Uterus (tissue), 4 donors: ENCODE measurements around the gene CDH4. TPM values are rescaled to one million over a fixed set of nuclear protein-coding genes. Genes with fewer than 3 reads are reported as not detected.

ENCODE experiments used
- DNase-seq, 2 donors: peaks; one replicate each; pipeline ENCODE4 v3.0.0-alpha.2; 2019 to 2020
- H3K27ac ChIP-seq, 2 donors: fragments of 200-600 bp; sonication (generic); 1 replicate in 1 of 2; 2 replicates in 1 of 2; pipeline ENCODE4 v1.5.1; 2016 to 2018
- H3K27me3 ChIP-seq, 2 donors: fragments of 200-600 bp; sonication (generic); one replicate each; pipeline ENCODE4 v1.5.1; 2018 to 2019; ENCODE audit warnings: control low read depth in 1 of 2
- H3K36me3 ChIP-seq, 2 donors: fragments of 200-600 bp; sonication (generic); one replicate each; pipeline ENCODE4 v1.5.1; 2019; ENCODE audit warnings: control low read depth in 1 of 2
- H3K4me1 ChIP-seq, 2 donors: fragments of 200-600 bp; sonication (generic); one replicate each; pipeline ENCODE4 v1.5.1; 2018 to 2019; ENCODE audit warnings: control low read depth in 1 of 2
- H3K4me3 ChIP-seq, 2 donors: fragments of 200-600 bp; sonication (generic); 1 replicate in 1 of 2; 2 replicates in 1 of 2; pipeline ENCODE4 v1.5.1; 2018 to 2019; ENCODE audit warnings: mild to moderate bottlenecking in 1 of 2
- H3K9me3 ChIP-seq, 2 donors: fragments of 200-600 bp; sonication (generic); one replicate each; pipeline ENCODE4 v1.5.1; 2019; ENCODE audit warnings: control low read depth in 1 of 2
- CTCF ChIP-seq, 4 experiments: fragments of 200-600 bp in 2 of 4; fragments of 450-650 bp in 2 of 4; sonication (generic) in 2 of 4; IDR thresholded peaks; one replicate each; pipeline ENCODE4 v1.5.1; 2016 to 2019; ENCODE audit warnings: antibody characterized with exemption in 4 of 4, mild to moderate bottlenecking in 2 of 4, moderate library complexity in 1 of 4
- POLR2A ChIP-seq, 2 donors: fragments of 450-650 bp; IDR thresholded peaks; one replicate each; pipeline ENCODE4 v1.6.1; 2016; ENCODE audit warnings: antibody characterized with exemption in 2 of 2, mild to moderate bottlenecking in 1 of 2, moderate library complexity in 1 of 2
- intact Hi-C: fragments of 100-400 bp; cut with DNase I; formaldehyde crosslinking; loops from one replicate; pipeline ENCODE4 v1.15.1; 2023; ENCODE audit warnings: low total_unique reads
- total RNA-seq, 4 donors: library from RNA; depleted of rRNA in 3 of 4; stranded (reverse); fragments of >200 nt in 3 of 4; gene quantifications; one replicate each; pipeline versions ENCODE4 v1.1.0 to v1.2.4, GENCODE V29; 2014 to 2023
- donor health status: DM: yes; HTN: yes; CAD: no.

Gene CDH4
- total RNA-seq, 4 donors from 2014 or later = under 0.01 to 0.55 TPM; not detected in 2

GRCh38 chr20:61575151-61575937 lies 323.3 kb downstream of the CDH4 start:
- H3K4me1 ChIP-seq = no peaks in the 10 kb centered on the region
- no peak for TF ChIP-seq CTCF (IDR thresholded peaks at IDR 0.05)
- no peak for TF ChIP-seq POLR2A (IDR thresholded peaks at IDR 0.05)
- H3K4me3 ChIP-seq = no peak overlapping the region
- H3K27ac ChIP-seq = no peak overlapping the region
- H3K9me3 ChIP-seq = no peaks in the 10 kb centered on the region
- H3K36me3 ChIP-seq = no peaks in the 10 kb centered on the region
- no peaks in the 10 kb centered on the region for H3K27me3 ChIP-seq
- DNase-seq = no peak
- intact Hi-C loops = no loop called here

GRCh38 chr20:61576372-61576771 lies 324.3 kb downstream of the CDH4 start:
- H3K27me3 ChIP-seq = no peaks in the 10 kb centered on the region
- TF ChIP-seq CTCF (IDR thresholded peaks at IDR 0.05) = no peak
- no peak for TF ChIP-seq POLR2A (IDR thresholded peaks at IDR 0.05)
- no peak for DNase-seq
- H3K4me1 ChIP-seq = no peaks in the 10 kb centered on the region
- H3K4me3 ChIP-seq = no peak overlapping the region
- no peak overlapping the region for H3K27ac ChIP-seq
- H3K9me3 ChIP-seq = no peaks in the 10 kb centered on the region
- H3K36me3 ChIP-seq = no peaks in the 10 kb centered on the region
- intact Hi-C loops = no loop called here

GRCh38 chr20:61577065-61577464 lies 325.0 kb downstream of the CDH4 start:
- Histone ChIP-seq H3K36me3 (no peaks in the 10 kb centered on the region), H3K4me1 (no peaks in the 10 kb centered on the region), H3K27me3 (no peaks in the 10 kb centered on the region), H3K4me3 (no peak overlapping the region), H3K27ac (no peak overlapping the region), H3K9me3 (no peaks in the 10 kb centered on the region)
- DNase-seq = no peak
- TF ChIP-seq POLR2A (IDR thresholded peaks at IDR 0.05) (no peak), CTCF (IDR thresholded peaks at IDR 0.05) (no peak)
- intact Hi-C loops = no loop called here

- no peak for DNase-seq
- no peak for TF ChIP-seq CTCF (IDR thresholded peaks at IDR 0.05)
- H3K27ac ChIP-seq = no peak overlapping the region
- no peak overlapping the region for H3K4me3 ChIP-seq
- H3K4me1 ChIP-seq = no peaks in the 10 kb centered on the region
- H3K36me3 ChIP-seq = no peaks in the 10 kb centered on the region
- no peaks in the 10 kb centered on the region for H3K27me3 ChIP-seq
- intact Hi-C loops = no loop called here
- H3K9me3 ChIP-seq = no peaks in the 10 kb centered on the region
These were observed 327.8 kb downstream of the CDH4 start for GRCh38 chr20:61579908-61580307.

GRCh38 chr20:61580958-61581824 lies 329.1 kb downstream of the CDH4 start:
- intact Hi-C loops = no loop called here

More at GRCh38 chr20:61580958-61581824, 329.1 kb downstream of the CDH4 start:
- Histone ChIP-seq H3K9me3 (no peaks in the 10 kb centered on the region), H3K27me3 (no peaks in the 10 kb centered on the region), H3K36me3 (no peaks in the 10 kb centered on the region), H3K4me1 (no peaks in the 10 kb centered on the region), H3K27ac (no peak overlapping the region), H3K4me3 (no peak overlapping the region)
- no peak for DNase-seq
- TF ChIP-seq CTCF (IDR thresholded peaks at IDR 0.05) = no peak
- TF ChIP-seq POLR2A (IDR thresholded peaks at IDR 0.05) = no peak
